Panc1 (cell line): ENCODE data around the gene MTUS2. TPM values are rescaled to one million over a fixed set of nuclear protein-coding genes. Genes with fewer than 3 reads are reported as not detected.

Experiments used
- ATAC-seq: fragments of 200-7000 bp; cut with Tn5 transposase; 2 replicates; pipeline ENCODE4 v1.9.1; 2020; ENCODE audit warnings: mild to moderate bottlenecking, moderate library complexity
- BruUV-seq: library from RNA; stranded (reverse); fragments of 400-500 nt; replicated peaks from 2 replicates; lab custom pipeline; 2021; lab: Mats Ljungman, UMichigan
- CTCF ChIA-PET: fragments of 300-600 bp; sonication (Branson Sonifier 250); formaldehyde crosslinking; loops from one replicate; lab custom pipeline; 2022; ENCODE audit warnings: antibody characterized with exemption; lab: Charles Lee
- POLR2A ChIA-PET: fragments of 300-600 bp; sonication (Branson Sonifier 250); formaldehyde crosslinking; loops from one replicate; lab custom pipeline; 2022; ENCODE audit warnings: antibody characterized with exemption; lab: Charles Lee
- DNase-seq: peaks from one replicate; pipeline ENCODE4 v3.0.0-alpha.2; 2010; ENCODE audit warnings: low read depth, low spot score
- H3K27ac ChIP-seq: 2 replicates; pipeline ENCODE4 v1.5.1; 2011; ENCODE audit warnings: mild to moderate bottlenecking, low read length, inconsistent platforms
- H3K27me3 ChIP-seq: fragments of 200-500 bp; sonication (Bioruptor generic); 2 replicates; pipeline ENCODE4 v1.6.0; 2014; ENCODE audit warnings: low read length, inconsistent platforms; ENCODE audit not compliant: control insufficient read depth, insufficient read depth
- H3K36me3 ChIP-seq: fragments of 200-500 bp; sonication (Bioruptor generic); 2 replicates; pipeline ENCODE4 v1.5.1; 2014; ENCODE audit warnings: inconsistent platforms, mild to moderate bottlenecking, low read length, moderate library complexity; ENCODE audit not compliant: control insufficient read depth, insufficient read depth
- H3K4me1 ChIP-seq: 2 replicates; pipeline ENCODE4 v1.5.1; 2011; ENCODE audit warnings: inconsistent platforms, mild to moderate bottlenecking, low read length, moderate library complexity; ENCODE audit not compliant: control insufficient read depth, insufficient read depth
- H3K4me3 ChIP-seq, 2 experiments: 2 replicates each; pipeline ENCODE4 v1.5.1; 2011 to 2012; ENCODE audit warnings: low read depth in 2 of 2, low read length in 2 of 2, mild to moderate bottlenecking in 2 of 2, inconsistent platforms in 1 of 2, moderate library complexity in 1 of 2
- H3K9me3 ChIP-seq: fragments of 200-500 bp; sonication (Bioruptor generic); 2 replicates; pipeline ENCODE4 v1.5.1; 2014; ENCODE audit warnings: low read depth, mild to moderate bottlenecking, inconsistent platforms, low read length, moderate library complexity; ENCODE audit not compliant: control insufficient read depth, insufficient read depth
- CTCF ChIP-seq: fragments of 450-650 bp; IDR thresholded peaks from 2 replicates; pipeline ENCODE4 v1.5.1; 2017; ENCODE audit warnings: mild to moderate bottlenecking
- POLR2AphosphoS5 ChIP-seq: IDR thresholded peaks from 2 replicates; pipeline ENCODE4 v1.6.1; 2012; ENCODE audit warnings: mild to moderate bottlenecking, low read depth, low read length, moderate library complexity
- REST ChIP-seq, 2 experiments: IDR thresholded peaks; 2 replicates each; pipeline ENCODE4 v1.6.1; 2011 to 2012; ENCODE audit warnings: low read depth in 2 of 2, control low read depth in 1 of 2, low read length in 1 of 2, mild to moderate bottlenecking in 1 of 2, moderate library complexity in 1 of 2; ENCODE audit not compliant: insufficient read depth in 1 of 2
- SIN3A ChIP-seq: IDR thresholded peaks from 2 replicates; pipeline ENCODE4 v1.6.1; 2012; ENCODE audit warnings: low read depth, mild to moderate bottlenecking, low read length, moderate library complexity, borderline replicate concordance; ENCODE audit not compliant: insufficient read depth
- TCF7L2 ChIP-seq: IDR thresholded peaks from 2 replicates; pipeline ENCODE4 v1.6.1; 2011; ENCODE audit warnings: mild to moderate bottlenecking, low read depth, low read length, inconsistent platforms
- in situ Hi-C: cut with HindIII; loops from 2 replicates; pipeline ENCODE4 v1.10.0; 2016; ENCODE audit warnings: low sequenced_read_pairs, low pct_unique_long_range_greater_than_20kb
- intact Hi-C: fragments of 100-400 bp; cut with micrococcal nuclease; formaldehyde crosslinking; loops from one replicate; pipeline ENCODE4 v1.10.0; 2022; ENCODE audit not compliant: unreplicated experiment
- total RNA-seq: library from RNA; stranded (reverse); gene quantifications from one replicate; pipeline ENCODE4 v1.2.1, GENCODE V29; 2021; ENCODE audit not compliant: unreplicated experiment

MTUS2 gene
- total RNA-seq, 1 experiment from 2014 or later, result 0.05 TPM

GRCh38 chr13:28922341-28922740, 102.2 kb downstream of the MTUS2 start:
- TF ChIP-seq SIN3A (no peak), POLR2AphosphoS5 (no peak), TCF7L2 (no peak), REST (IDR thresholded peaks at IDR 0.05; ENCODE audit: insufficient read depth in 1 of 2, low read depth in 2 of 2, low read length in 1 of 2) (no peak)
- H3K4me3 ChIP-seq, result no peak overlapping the region
- no peak for ATAC-seq
- ChIA-PET POLR2A (no interaction called here), CTCF (no interaction called here)
- H3K36me3 ChIP-seq, result no peaks in the 10 kb centered on the region
- intact Hi-C loops (no loop called here), in situ Hi-C loops (no loop called here)
- H3K4me1 ChIP-seq, result no peaks in the 10 kb centered on the region
- no peak overlapping the region for H3K27ac ChIP-seq
- DNase-seq, result no peak
- BruUV-seq, result no TSS peak
- no peaks in the 10 kb centered on the region for H3K9me3 ChIP-seq
- no peaks in the 10 kb centered on the region for H3K27me3 ChIP-seq

GRCh38 chr13:28935104-28935503, 115.0 kb downstream of the MTUS2 start:
- POLR2A ChIA-PET, result no interaction called here
- ATAC-seq (no peak), DNase-seq (no peak)
- Histone ChIP-seq H3K9me3 (no peaks in the 10 kb centered on the region), H3K27ac (no peak overlapping the region), H3K36me3 (no peaks in the 10 kb centered on the region), H3K4me1 (no peaks in the 10 kb centered on the region), H3K4me3 (no peak overlapping the region), H3K27me3 (no peaks in the 10 kb centered on the region)
- in situ Hi-C loops, result no loop called here
- TF ChIP-seq POLR2AphosphoS5 (no peak), SIN3A (no peak), CTCF (no peak), TCF7L2 (no peak), REST (IDR thresholded peaks at IDR 0.05; ENCODE audit: insufficient read depth in 1 of 2, low read depth in 2 of 2, low read length in 1 of 2) (no peak)
- intact Hi-C loops, result no loop called here
- BruUV-seq, result no TSS peak
- CTCF ChIA-PET, result no interaction called here
